ENCODE measurements around the gene RFX4. TPM values are rescaled to one million over a fixed set of nuclear protein-coding genes. Genes with fewer than 3 reads are reported as not detected.

Gene RFX4
- total and polyA plus RNA-seq, 9 of the 15 experiments (the other 6 are each of a cell fraction or from before 2014, with no cell fraction given) = not detected

- ChIA-PET CTCF (ENCODE audit: low intra/inter-chr PET ratio) (no interaction called here), POLR2A (interaction anchor here (0.7 to 2.2 kb wide), 3 partner anchors 9 to 34 kb away, joined by 3 to 5 read pairs (median 3); no protein-coding TSS in a partner anchor)
- DNase-seq (ENCODE audit: extremely low read depth in 1 of 4, low spot score in 3 of 4) (no peak), FAIRE-seq (no peak), ATAC-seq (no peak)
- Histone ChIP-seq H3K9me1 (ENCODE audit: control insufficient read depth, insufficient read depth, low read length) (no peaks in the 10 kb centered on the region), H3K4me3 (no peak overlapping the region), H2AFZ (ENCODE audit: low read depth, low read length) (peak overlapping the region; percentile 22; the same call in 1 of the 2 replicates), H4K20me1 (replicated peaks; ENCODE audit: control insufficient read depth, insufficient read depth, low read length) (no peaks in the 10 kb centered on the region), H3K9ac (ENCODE audit: insufficient read depth in 1 of 2, low read depth in 2 of 2, low read length in 2 of 2) (no peak overlapping the region), H3K79me2 (ENCODE audit: control insufficient read depth, insufficient read depth, low read length) (no peaks in the 10 kb centered on the region), H3K27me3 (ENCODE audit: control insufficient read depth in 2 of 2, insufficient read depth in 2 of 2, low read length in 2 of 2) (peaks cover 6 to 9% of the 10 kb centered on the region in 2 experiments; a peak in 4 of 5 replicates), H3K27ac (ENCODE audit: extremely low read depth, low read depth, low read length) (no peak overlapping the region), H3K4me1 (replicated peaks in 1 of 2; ENCODE audit: control insufficient read depth in 2 of 2, insufficient read depth in 2 of 2, low read length in 2 of 2) (no peaks in the 10 kb centered on the region), H3K9me3 (replicated peaks; ENCODE audit: control insufficient read depth, insufficient read depth, low read depth, low read length) (no peaks in the 10 kb centered on the region), H3K4me2 (ENCODE audit: insufficient read depth, low read length) (no peak overlapping the region), H3K36me3 (ENCODE audit: control insufficient read depth, insufficient read depth, low read length) (no peaks in the 10 kb centered on the region)
- in situ Hi-C loops (cut with MboI) (no loop called here), intact Hi-C loops (cut with micrococcal nuclease) (loop anchor here (2.0 kb wide), 1 partner anchor 117 kb away; no protein-coding TSS in a partner anchor)
- no peak for TF ChIP-seq HDAC2 (IDR thresholded peaks at IDR 0.05)
- no peak for TF ChIP-seq GABPB1 (CRISPR knock-in tag; IDR thresholded peaks at IDR 0.05)
- no peak for TF ChIP-seq STAT5B (CRISPR knock-in tag; IDR thresholded peaks at IDR 0.05)
- TF ChIP-seq ZBTB8A (IDR thresholded peaks at IDR 0.05; ENCODE audit: partially characterized antibody) = no peak
- TF ChIP-seq TAL1 (IDR thresholded peaks at IDR 0.05) = no peak
- TF ChIP-seq RFX5 (IDR thresholded peaks at IDR 0.05; ENCODE audit: low read depth, low read length) = no peak
- TF ChIP-seq ZNF124 (CRISPR knock-in tag; IDR thresholded peaks at IDR 0.05) = no peak
- no peak for TF ChIP-seq RFX1 (IDR thresholded peaks at IDR 0.05)
- no peak for TF ChIP-seq RBM34 (IDR thresholded peaks at IDR 0.05; ENCODE audit: borderline replicate concordance, insufficient read depth, low read length)
- TF ChIP-seq ZNF586 (CRISPR knock-in tag; conservative IDR thresholded peaks at IDR 0.05) = no peak
- 0 out of 2 replicates have a peak, but pooled peaks have one; percentile 38 for TF ChIP-seq CEBPB (tag; IDR thresholded peaks at IDR 0.05)
- TF ChIP-seq CBFA2T3 (IDR thresholded peaks at IDR 0.05) = 0 out of 2 replicates have a peak, but pooled peaks have one; percentile 7
- no TSS peak for BruUV-seq (replicated peaks)
- 38% methylated on average over 3 of the region's 3 CpGs for WGBS (ENCODE audit: insufficient coverage, low coverage, missing lambda C conversion rate)
Observed at GRCh38 chr12:106723416-106723815, 140.6 kb downstream of the RFX4 start.
